Fibroblast of skin of left quadriceps (primary cell): Measurements from ENCODE around the gene RALGPS1.

Experiments
- DNase-seq, 2 experiments: peaks; one replicate each; pipeline ENCODE4 v3.0.0-alpha.2; 2013; ENCODE audit warnings: low read depth in 2 of 2

RALGPS1 gene

DNA sequence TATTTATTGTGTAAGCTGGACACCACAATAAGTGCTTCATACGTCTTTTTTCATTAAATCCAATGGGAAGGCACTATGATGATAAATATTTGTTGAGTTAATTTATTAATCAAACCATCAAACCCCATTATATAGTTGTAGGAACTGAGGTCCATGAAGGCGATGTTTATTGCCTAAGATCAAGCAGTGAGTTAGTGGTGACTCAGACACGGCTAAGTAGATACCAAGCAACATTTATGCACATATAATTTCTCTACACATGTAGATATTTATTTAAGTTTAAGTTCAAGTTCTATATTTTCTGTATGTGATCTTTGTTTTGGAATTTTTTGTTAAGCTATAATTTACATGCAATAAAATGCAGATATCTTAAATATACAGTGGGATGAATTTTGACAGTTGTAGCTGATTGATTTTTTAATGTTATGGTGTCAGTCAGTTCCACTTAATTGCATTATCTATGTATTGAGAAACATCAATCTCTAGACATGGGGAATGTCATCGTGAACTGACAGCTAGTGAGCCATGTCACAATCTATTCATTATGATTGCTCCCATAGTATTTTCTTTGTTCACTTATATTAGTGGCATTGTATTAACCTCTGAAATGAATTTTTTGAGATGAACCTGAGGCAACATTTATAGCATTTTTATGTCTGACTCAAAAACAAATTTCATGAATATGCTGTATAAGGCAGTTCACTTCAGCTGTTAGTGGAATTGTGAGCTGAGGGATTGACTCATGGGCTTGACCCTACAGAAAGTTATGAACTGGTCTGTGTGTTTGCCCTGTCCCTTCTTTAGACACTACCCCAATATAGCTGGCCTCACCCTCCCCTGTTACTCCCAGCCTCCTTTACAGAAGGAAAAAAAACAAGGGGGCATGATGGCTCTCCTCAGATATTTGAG is 338.1 kb downstream of the RALGPS1 start:
- no peak for DNase-seq

DNA sequence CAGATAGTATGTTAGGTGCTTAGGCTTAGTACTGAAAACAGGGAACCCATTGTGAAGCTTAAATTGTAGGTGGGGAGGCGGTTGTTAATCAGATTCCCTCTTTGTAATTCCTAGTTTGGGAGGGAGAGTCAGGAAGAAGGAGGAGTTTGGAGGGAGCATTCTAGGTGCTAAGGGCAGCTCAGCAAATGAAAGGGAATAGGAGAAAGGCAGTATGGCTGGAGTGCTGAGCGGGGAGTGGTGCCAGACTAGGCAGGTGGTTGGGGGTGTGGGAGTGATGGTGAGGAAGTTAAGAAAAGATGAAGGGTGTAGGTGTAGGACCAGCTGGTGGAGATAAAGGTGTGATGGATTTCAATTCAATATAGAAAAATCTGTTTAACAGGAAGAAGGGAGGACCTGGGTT is 338.9 kb downstream of the RALGPS1 start:
- no peak for DNase-seq

DNA sequence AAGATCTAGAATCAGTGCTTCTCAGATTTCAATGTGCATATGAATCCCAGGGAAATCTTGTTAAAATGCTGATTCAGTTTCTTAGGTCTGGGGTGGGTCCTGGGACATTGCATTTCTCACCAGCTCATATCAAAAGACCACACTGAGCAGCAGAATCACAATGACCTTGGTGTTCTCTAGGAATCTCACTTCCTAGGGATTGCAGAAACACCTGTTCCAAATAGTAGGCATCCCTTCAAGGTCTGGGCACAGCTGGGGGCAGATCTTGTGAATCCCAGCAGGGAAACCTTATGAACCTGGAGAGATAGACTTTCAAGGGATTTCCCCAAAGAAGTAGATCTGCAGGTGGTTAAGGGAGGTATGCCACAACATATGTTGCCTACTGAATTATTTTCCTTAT is 341.1 kb downstream of the RALGPS1 start:
- DNase-seq = no peak

DNA sequence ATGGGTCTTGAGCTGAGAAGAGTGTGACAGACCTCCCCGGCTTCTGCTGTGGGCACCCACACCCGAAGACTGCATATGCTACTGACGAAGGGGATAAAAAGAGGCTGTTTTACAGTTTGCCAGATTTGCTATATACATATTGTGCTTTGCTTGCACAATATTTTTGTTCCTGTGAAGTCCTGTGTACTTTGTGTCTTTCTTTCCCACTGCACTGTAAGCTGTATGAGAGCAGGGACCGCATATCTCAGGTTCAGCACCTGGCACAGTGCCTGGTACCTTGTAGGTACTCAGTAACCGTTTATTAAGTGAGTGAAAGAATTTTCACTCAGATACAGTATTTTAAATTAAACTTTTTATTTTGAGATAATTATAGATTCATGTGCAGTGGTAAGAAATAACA is 341.7 kb downstream of the RALGPS1 start:
- no peak for DNase-seq

DNA sequence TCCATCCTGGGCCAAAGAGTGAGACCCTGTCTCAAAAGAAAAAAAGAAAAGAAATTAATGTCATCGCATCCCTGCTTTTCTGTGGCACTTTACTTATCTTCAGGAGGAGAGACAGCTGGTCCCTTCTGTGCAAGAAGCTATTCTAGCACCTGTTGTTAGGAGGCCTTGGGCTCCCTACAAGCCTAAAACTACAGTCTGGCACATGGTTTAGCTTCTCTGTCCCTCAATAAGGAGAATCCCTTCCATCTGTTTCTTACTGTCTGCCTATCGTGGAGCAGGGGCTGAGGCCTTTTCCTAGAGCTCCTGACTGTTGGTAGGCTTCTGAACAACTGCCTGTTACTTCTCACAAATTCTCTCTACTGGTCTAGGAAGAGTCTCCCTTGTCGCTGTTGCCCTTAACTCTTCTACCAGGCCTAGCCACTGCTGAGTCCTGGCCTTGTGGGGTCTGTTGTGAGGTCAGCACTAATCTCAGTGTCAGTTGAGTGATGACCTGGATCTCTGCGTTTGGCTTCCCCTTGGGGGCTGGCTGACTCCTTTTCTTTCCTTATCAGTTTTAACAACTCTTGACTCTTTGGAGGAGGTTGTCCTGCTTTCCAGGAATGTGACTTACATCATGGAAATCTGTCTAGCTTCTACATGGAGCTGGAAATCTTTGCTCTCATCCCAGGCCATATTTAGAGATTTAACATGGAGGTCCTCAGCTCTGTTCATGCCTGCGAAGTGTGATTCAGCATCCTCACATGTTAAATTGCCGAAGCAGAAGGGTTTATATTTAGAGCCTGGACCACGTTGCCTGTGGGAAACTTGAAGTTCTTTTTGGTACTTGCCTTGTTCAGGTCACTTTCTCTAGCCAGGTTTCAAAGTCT is 344.3 kb downstream of the RALGPS1 start:
- DNase-seq = no peak

DNA sequence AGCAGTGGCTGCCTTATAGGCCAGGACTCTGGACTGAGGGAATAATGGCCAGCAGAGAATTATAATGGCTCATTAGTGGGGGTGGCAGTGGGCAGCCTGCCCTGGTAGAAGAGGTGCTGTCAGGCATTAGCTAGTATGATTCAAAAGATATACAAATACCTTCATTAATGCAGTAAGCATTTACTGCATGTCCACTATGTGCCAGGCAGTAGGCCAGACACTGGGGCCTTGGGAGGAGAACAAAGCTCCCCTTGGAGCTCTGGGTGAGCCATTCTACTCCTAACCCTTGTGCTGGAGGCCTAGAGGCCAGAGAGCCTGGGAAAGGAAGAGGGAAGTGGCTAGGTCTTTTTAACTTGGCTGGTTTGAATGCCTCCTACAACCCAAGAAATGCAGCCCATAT is 348.0 kb downstream of the RALGPS1 start:
- DNase-seq = no peak

DNA sequence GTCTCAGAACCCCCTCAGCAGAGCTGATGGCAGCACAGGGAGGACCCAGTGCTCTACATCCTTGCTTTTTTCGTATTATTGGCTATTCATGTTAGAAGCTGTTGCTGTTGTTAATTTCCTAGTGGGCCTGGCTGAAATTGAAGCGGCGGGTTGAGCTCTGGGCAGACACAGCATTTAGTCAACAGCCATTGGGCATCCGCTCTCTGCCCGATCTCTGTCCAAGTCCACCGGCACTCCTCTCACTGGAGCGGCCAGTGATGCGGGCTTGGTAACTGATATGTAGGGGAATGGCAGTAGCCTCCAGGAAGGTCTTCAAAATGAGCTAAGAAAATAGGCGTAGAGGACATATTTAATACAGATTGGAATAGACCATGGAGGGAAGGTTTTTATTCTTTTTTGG is 348.7 kb downstream of the RALGPS1 start:
- DNase-seq = no peak

DNA sequence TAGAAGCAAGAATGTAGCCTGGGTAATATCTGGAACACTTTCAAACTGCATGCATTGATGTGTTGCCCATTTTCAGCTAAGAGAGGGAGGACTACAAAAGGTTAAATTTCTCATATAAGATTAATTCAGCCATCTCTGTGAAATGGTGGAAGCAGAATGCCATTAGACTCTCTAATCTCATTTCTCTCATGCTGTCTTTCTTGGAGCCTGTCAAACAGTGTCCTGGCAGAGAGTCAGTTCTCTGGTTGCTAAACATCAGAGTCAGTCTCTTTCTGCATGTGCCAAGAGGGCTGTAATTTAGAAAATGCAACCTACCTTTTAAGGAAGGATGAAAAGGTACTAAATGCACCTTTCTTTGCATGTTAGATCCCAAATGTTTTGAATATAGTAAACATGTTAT is 349.1 kb downstream of the RALGPS1 start:
- no peak for DNase-seq

DNA sequence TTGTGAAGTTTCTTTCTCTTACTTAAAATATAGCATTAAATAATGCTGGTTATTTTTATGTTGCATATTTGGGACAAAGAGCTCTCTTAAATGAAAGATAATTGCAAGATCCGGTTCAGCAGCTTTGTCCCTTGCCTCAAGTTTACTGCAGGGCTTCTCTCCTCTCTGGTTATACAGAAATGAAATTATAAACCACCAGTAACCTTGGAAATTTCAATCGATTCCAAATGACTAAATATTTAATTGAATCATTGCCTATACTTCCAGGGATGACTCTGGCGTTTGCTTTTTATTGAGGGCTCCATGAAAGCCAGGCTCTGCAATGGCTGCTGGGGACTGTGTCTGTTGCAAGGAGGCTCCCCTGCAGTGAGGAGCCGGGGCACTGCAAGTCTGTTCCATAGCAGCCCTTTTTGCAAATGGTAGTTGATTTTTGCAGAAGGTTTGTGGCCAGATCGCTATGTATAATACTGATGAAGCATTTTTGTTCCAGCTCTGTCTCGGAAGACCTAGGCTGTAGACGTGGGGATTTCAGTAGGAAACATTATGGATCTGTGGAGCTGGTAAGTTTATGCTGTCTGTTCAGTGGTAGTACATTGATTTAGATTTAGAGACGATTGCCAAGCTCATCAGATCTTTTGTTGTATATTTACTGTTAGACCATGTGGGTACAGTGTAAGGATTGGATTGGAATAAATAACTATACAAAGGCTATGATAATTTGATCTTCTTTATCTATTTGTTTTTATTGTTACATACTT is 350.1 kb downstream of the RALGPS1 start, which contains the start of gene GARNL3:
Gene GARNL3, plus strand, starts transcription at position 313 of the 758 bp plus-strand sequence. Its CDS starts 104 bp downstream, at position 417.
- DNase-seq = no peak

DNA sequence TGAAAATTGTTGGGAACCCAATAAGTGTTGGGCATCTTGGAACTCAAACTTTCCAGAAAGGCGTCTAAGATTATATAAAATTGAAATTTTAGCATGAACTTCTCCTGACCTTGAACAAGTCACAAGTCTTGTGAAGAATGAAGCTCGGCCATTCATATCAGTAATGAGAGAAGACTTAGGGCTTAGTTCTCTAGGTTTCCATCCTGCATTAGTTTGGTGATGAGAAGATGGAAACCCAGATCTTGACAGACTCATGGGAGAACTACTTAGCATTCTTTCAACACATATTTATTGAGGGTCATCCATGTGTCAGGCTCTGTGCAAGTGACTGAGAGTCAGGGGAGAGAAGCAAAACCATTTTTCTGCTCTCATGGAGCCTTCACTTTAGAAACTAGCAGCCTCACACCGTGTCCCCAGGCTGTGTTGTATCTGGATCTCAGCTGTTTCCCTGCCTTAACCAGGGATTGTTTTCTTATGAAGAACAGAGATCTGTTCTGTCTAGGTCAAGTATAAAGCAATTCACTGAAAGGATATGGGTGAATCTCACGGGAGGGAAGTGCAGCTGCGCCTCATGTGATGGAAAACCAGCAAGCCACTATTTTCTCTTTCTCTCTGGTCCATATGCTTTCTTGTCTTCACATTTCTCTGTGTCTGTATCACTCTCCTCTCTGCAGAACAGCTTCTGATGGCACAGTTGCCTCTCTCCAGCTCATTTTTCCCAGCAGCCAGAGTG is 353.4 kb downstream of the RALGPS1 start:
- no peak for DNase-seq

DNA sequence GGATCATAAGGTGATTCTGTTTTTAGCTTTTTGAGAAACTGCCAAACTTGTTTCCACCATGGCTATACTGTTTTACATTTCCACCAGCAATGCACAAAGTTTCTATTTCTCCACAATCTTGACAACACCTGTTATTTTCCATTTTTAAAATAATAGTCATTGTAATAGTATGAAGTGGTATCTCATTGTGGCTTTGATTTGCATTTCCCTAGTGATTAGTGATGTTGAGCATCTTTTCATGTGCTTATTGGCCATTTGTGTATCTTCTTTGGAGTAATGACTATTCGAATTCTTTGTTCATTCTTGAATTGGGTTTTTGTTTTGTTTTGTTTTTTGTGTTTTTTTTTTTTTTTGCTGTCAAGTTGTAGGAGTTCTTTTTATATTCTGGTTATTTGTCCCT is 354.9 kb downstream of the RALGPS1 start:
- DNase-seq = no peak
